MM.1S (cell line): Measurements from ENCODE around the gene CCR6.

ENCODE experiments used
- EZH2phosphoT487 ChIP-seq: fragments of 300-600 bp; sonication (generic); IDR thresholded peaks from 2 replicates; pipeline ENCODE4 v1.6.1; 2018; ENCODE audit warnings: antibody characterized with exemption, low read length
- TF ChIP-seq, protein P1 (sequence below): fragments of 300-600 bp; sonication (generic); IDR thresholded peaks from 2 replicates; pipeline ENCODE4 v1.5.1; 2016; ENCODE audit warnings: antibody characterized with exemption, low read length, mixed read lengths

DNA sequence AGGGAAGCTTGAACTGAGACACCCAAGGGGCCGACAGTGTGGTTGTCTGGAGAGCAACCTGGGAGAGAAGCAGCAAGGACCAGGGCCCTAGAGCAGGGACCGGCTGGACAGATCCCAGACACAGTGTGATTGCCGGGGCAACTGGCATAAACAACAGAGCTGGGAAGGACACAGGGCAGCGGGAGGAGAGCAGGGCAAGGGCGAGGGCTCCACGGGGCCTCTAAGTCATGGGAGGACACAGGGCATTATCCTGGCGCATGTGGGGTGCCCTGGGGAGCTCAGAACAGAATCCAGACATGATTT is 31.1 kb upstream of the CCR6 start:
- TF ChIP-seq, protein P1, sequence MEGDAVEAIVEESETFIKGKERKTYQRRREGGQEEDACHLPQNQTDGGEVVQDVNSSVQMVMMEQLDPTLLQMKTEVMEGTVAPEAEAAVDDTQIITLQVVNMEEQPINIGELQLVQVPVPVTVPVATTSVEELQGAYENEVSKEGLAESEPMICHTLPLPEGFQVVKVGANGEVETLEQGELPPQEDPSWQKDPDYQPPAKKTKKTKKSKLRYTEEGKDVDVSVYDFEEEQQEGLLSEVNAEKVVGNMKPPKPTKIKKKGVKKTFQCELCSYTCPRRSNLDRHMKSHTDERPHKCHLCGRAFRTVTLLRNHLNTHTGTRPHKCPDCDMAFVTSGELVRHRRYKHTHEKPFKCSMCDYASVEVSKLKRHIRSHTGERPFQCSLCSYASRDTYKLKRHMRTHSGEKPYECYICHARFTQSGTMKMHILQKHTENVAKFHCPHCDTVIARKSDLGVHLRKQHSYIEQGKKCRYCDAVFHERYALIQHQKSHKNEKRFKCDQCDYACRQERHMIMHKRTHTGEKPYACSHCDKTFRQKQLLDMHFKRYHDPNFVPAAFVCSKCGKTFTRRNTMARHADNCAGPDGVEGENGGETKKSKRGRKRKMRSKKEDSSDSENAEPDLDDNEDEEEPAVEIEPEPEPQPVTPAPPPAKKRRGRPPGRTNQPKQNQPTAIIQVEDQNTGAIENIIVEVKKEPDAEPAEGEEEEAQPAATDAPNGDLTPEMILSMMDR: no peak
- TF ChIP-seq EZH2phosphoT487: no peak
